Karpas-422 (cell line): ENCODE data around the gene AHNAK2. TPM values are rescaled to one million over a fixed set of nuclear protein-coding genes. Genes with fewer than 3 reads are reported as not detected.

ENCODE experiments used
- DNase-seq: peaks from one replicate; pipeline ENCODE4 v3.0.0-alpha.2; 2015
- H2AFZ ChIP-seq: fragments of 200-600 bp; sonication (generic); 2 replicates; pipeline ENCODE4 v1.6.1; 2014; ENCODE audit warnings: antibody characterized with exemption, low read length, mixed read lengths
- H3K27ac ChIP-seq: fragments of 200-600 bp; sonication (generic); 2 replicates; pipeline ENCODE4 v1.5.1; 2014; ENCODE audit warnings: mild to moderate bottlenecking, low read length, moderate library complexity
- H3K27me3 ChIP-seq: fragments of 200-600 bp; sonication (generic); 2 replicates; pipeline ENCODE4 v1.6.1; 2014; ENCODE audit warnings: low read length, mixed read lengths
- H3K36me3 ChIP-seq: fragments of 200-600 bp; sonication (generic); 2 replicates; pipeline ENCODE4 v1.6.1; 2014; ENCODE audit warnings: low read length, mixed read lengths; ENCODE audit not compliant: insufficient read depth
- H3K4me1 ChIP-seq: fragments of 200-600 bp; sonication (generic); 2 replicates; pipeline ENCODE4 v1.6.1; 2014; ENCODE audit warnings: mild to moderate bottlenecking, low read length, mixed read lengths
- H3K4me2 ChIP-seq: fragments of 200-600 bp; sonication (generic); 2 replicates; pipeline ENCODE4 v1.6.1; 2014; ENCODE audit warnings: low read length, low read depth, mild to moderate bottlenecking; ENCODE audit not compliant: poor library complexity, severe bottlenecking
- H3K4me3 ChIP-seq: fragments of 200-600 bp; sonication (generic); 2 replicates; pipeline ENCODE4 v1.5.1; 2014; ENCODE audit warnings: mild to moderate bottlenecking, antibody characterized with exemption, low read length, mixed read lengths
- H3K79me2 ChIP-seq: fragments of 200-600 bp; sonication (generic); 2 replicates; pipeline ENCODE4 v1.6.1; 2014; ENCODE audit warnings: mild to moderate bottlenecking, low read length, mixed read lengths
- H3K9ac ChIP-seq: fragments of 200-600 bp; sonication (generic); 2 replicates; pipeline ENCODE4 v1.6.0; 2014; ENCODE audit warnings: low read length
- H3K9me2 ChIP-seq: fragments of 200-600 bp; sonication (generic), shearing (Covaris generic); replicated peaks from 2 replicates; pipeline ENCODE4 v1.6.0; 2014; ENCODE audit warnings: mild to moderate bottlenecking, low read length, moderate library complexity; ENCODE audit not compliant: insufficient read depth
- H3K9me3 ChIP-seq: fragments of 300-700, 200-600 bp; sonication (generic); 2 replicates; pipeline ENCODE4 v1.6.1; 2014; ENCODE audit warnings: low read length, mixed read lengths
- H4K20me1 ChIP-seq: fragments of 200-600 bp; sonication (generic); 2 replicates; pipeline ENCODE4 v1.6.1; 2014; ENCODE audit warnings: mild to moderate bottlenecking, antibody characterized with exemption, low read length, low read depth; ENCODE audit not compliant: insufficient read depth
- total RNA-seq: library from RNA; depleted of rRNA; stranded (reverse); fragments of >200 nt; shearing (Covaris generic); gene quantifications from 2 replicates; pipeline ENCODE4 v1.2.3, GENCODE V29; 2014; ENCODE audit warnings: low replicate concordance

AHNAK2 gene
- total RNA-seq, 1 experiment from 2014 or later: not detected

- Histone ChIP-seq H2AFZ (no peak overlapping the region), H3K4me2 (no peak overlapping the region), H3K36me3 (no peaks in the 10 kb centered on the region), H3K79me2 (no peaks in the 10 kb centered on the region), H3K27ac (no peak overlapping the region), H3K9ac (no peak overlapping the region), H3K9me3 (no peaks in the 10 kb centered on the region), H3K4me1 (no peaks in the 10 kb centered on the region), H3K4me3 (no peak overlapping the region), H4K20me1 (peaks cover 7% of the 10 kb centered on the region; the same call in 1 of the 2 replicates), H3K27me3 (no peaks in the 10 kb centered on the region), H3K9me2 (no peaks in the 10 kb centered on the region)
- DNase-seq: no peak
These were observed 3.3 kb downstream of the AHNAK2 start for GRCh38 chr14:104974665-104975390.

DNA sequence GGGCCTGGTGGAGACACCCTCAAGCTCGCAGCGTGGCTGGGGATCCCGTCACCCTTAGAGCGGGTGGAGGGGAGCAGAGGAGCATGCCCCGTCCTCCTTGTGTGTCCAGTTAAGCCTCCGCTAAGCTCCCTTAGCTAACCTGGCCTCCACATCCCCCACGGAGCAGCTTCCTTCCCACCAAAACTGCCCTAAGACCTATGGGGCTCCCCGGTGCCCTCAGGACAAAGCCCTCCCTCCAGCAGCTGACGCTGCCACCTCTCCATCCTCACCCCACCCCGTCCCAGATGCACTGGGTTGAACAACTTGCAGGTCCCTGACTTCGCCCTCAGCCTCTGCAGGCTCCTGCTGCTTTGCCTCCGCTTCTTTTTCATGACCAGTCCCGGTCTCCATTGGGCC lies 4.0 kb downstream of the AHNAK2 start:
- no peaks in the 10 kb centered on the region for H3K9me2 ChIP-seq
- peaks cover 7% of the 10 kb centered on the region; the same call in 1 of the 2 replicates for H4K20me1 ChIP-seq
- H3K4me3 ChIP-seq: no peak overlapping the region
- no peak overlapping the region for H3K4me2 ChIP-seq
- H3K36me3 ChIP-seq: no peaks in the 10 kb centered on the region
- H3K79me2 ChIP-seq: no peaks in the 10 kb centered on the region
- H3K9ac ChIP-seq: no peak overlapping the region
- no peaks in the 10 kb centered on the region for H3K27me3 ChIP-seq
- no peak overlapping the region for H3K27ac ChIP-seq
- DNase-seq: no peak
- H2AFZ ChIP-seq: no peak overlapping the region
- H3K9me3 ChIP-seq: no peaks in the 10 kb centered on the region
- peaks cover under 1% of the 10 kb centered on the region for H3K4me1 ChIP-seq

DNA sequence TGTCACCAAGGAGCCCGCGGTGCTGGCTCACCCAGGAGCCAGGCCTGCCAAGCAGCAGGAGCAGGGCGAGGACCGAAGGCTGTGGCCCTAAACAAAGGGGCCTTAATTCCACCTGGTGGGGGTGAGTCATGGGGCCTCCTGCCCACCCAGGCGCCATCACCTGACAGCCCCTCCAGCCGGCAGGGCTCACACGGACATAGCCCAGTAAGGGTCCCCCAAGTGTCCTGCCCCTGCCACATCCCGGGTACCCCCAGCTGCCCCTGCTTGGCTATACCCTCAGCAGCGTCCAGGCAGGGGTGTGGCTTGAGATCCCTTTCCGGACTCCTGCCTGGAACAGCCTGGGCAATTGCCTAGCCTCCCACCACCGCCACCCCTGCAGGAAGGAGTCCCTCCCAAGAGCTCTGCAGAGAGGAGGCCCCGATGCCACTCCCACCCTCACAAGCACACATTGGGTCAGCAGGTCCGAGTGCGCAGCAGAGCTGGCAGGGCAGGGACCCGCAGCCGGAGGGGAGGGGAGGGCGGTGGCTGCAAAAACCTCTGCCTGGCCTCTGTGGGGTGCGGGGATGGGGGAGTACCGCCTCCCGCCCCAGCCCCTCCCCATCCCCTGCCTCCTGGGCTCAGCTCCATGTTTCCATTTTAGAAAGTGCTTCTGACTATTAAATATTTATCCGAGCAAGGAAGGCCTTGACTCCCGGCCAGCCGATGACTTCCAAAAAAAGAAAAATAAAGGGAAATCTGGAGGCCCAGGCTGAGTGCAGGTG lies 4.6 kb downstream of the AHNAK2 start:
- H3K79me2 ChIP-seq: no peaks in the 10 kb centered on the region
- peaks cover 7% of the 10 kb centered on the region; the same call in 1 of the 2 replicates for H4K20me1 ChIP-seq
- H3K4me3 ChIP-seq: no peak overlapping the region
- H3K9me2 ChIP-seq: no peaks in the 10 kb centered on the region
- H3K9me3 ChIP-seq: no peaks in the 10 kb centered on the region
- H2AFZ ChIP-seq: no peak overlapping the region
- H3K36me3 ChIP-seq: no peaks in the 10 kb centered on the region
- H3K4me2 ChIP-seq: no peak overlapping the region
- no peak overlapping the region for H3K27ac ChIP-seq
- peaks cover 6% of the 10 kb centered on the region for H3K4me1 ChIP-seq
- no peaks in the 10 kb centered on the region for H3K27me3 ChIP-seq
- DNase-seq: no peak
- H3K9ac ChIP-seq: no peak overlapping the region

GRCh38 chr14:104973135-104973384 lies 5.1 kb downstream of the AHNAK2 start:
- H2AFZ ChIP-seq: no peak overlapping the region
- no peaks in the 10 kb centered on the region for H3K36me3 ChIP-seq
- H3K27ac ChIP-seq: no peak overlapping the region
- H3K4me1 ChIP-seq: peaks cover 11% of the 10 kb centered on the region
- no peak for DNase-seq
- H4K20me1 ChIP-seq: peaks cover 7% of the 10 kb centered on the region; the same call in 1 of the 2 replicates
- H3K27me3 ChIP-seq: no peaks in the 10 kb centered on the region
- no peaks in the 10 kb centered on the region for H3K9me3 ChIP-seq
- no peak overlapping the region for H3K4me3 ChIP-seq
- H3K79me2 ChIP-seq: no peaks in the 10 kb centered on the region
- no peaks in the 10 kb centered on the region for H3K9me2 ChIP-seq
- no peak overlapping the region for H3K4me2 ChIP-seq
- no peak overlapping the region for H3K9ac ChIP-seq

GRCh38 chr14:104972301-104973134 lies 5.7 kb downstream of the AHNAK2 start:
- Histone ChIP-seq H2AFZ (no peak overlapping the region), H3K9ac (no peak overlapping the region), H3K79me2 (no peaks in the 10 kb centered on the region), H3K4me3 (no peak overlapping the region), H3K36me3 (no peaks in the 10 kb centered on the region), H3K27me3 (no peaks in the 10 kb centered on the region), H3K4me1 (peaks cover 16% of the 10 kb centered on the region), H3K4me2 (no peak overlapping the region), H3K27ac (no peak overlapping the region), H3K9me3 (no peaks in the 10 kb centered on the region), H3K9me2 (no peaks in the 10 kb centered on the region), H4K20me1 (peaks cover 7% of the 10 kb centered on the region; the same call in 1 of the 2 replicates)
- DNase-seq: no peak

GRCh38 chr14:104971447-104972240 lies 6.5 kb downstream of the AHNAK2 start:
- H3K9me3 ChIP-seq: no peaks in the 10 kb centered on the region
- H3K4me1 ChIP-seq: peaks cover 25% of the 10 kb centered on the region
- no peaks in the 10 kb centered on the region for H3K27me3 ChIP-seq
- no peaks in the 10 kb centered on the region for H3K36me3 ChIP-seq
- DNase-seq: no peak
- no peak overlapping the region for H3K9ac ChIP-seq
- H3K79me2 ChIP-seq: no peaks in the 10 kb centered on the region
- H3K27ac ChIP-seq: no peak overlapping the region
- H4K20me1 ChIP-seq: peaks cover 7% of the 10 kb centered on the region; the same call in 1 of the 2 replicates
- no peaks in the 10 kb centered on the region for H3K9me2 ChIP-seq
- no peak overlapping the region for H2AFZ ChIP-seq
- no peak overlapping the region for H3K4me3 ChIP-seq
- H3K4me2 ChIP-seq: no peak overlapping the region

DNA sequence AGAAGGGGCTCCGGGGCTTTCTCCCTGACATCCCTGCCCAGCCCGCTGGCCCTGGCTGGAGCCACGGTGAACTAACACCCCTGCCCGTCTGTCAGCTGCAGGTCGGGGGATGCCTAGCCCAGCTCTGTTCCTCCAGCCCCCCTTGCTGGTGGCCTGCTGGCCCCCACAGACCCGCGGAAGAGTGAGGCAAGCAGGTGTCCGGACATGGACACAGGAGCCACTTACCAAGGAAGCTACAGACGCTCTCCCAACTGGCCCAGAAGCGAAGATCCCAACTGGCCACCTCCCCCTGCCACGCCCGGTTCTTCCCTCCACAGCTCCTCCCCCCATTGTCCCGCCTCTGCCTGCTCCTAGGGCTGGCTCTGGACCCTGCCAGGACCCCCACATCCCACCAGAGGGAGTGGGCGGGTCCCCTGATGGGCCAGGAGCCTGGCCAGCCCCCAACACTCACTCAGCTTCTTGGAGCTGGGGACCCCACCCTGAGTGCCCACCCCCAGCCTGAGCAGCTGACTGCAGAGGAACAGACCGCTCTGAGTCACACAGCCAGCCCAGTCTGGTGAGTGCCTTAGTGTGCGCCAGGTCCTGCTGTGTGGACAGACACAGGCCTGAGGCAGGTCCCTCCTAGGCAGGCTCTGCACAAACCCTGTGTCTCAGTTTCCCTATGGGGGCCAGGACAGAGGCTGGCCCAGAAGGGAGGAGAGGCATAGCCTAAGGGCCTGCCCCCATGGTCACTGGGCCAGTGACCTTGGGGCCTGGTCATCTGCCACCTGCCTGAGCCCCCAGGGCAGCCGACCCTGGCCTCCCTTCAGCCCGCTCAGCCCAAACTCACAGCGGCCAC lies 7.7 kb downstream of the AHNAK2 start:
- Histone ChIP-seq H3K4me3 (no peak overlapping the region), H3K79me2 (no peaks in the 10 kb centered on the region), H2AFZ (no peak overlapping the region), H3K36me3 (no peaks in the 10 kb centered on the region), H3K4me2 (no peak overlapping the region), H3K9me3 (no peaks in the 10 kb centered on the region), H4K20me1 (peaks cover 7% of the 10 kb centered on the region; the same call in 1 of the 2 replicates), H3K9me2 (no peaks in the 10 kb centered on the region), H3K4me1 (peaks cover 25% of the 10 kb centered on the region), H3K27me3 (no peaks in the 10 kb centered on the region), H3K27ac (no peak overlapping the region), H3K9ac (no peak overlapping the region)
- no peak for DNase-seq
